GM10266 (cell line): ENCODE measurements around the gene FOXQ1.

ENCODE experiments used
- DNase-seq: peaks from one replicate; pipeline ENCODE4 v3.0.0; 2012; ENCODE audit errors: extremely low spot score
- CTCF ChIP-seq: IDR thresholded peaks from 2 replicates; pipeline ENCODE4 v1.5.1; 2012; ENCODE audit warnings: mild to moderate bottlenecking, low read depth; ENCODE audit not compliant: control insufficient read depth, insufficient read depth; ENCODE audit errors: missing control alignments

Gene FOXQ1

GRCh38 chr6:1328129-1328800, 16.4 kb downstream of the FOXQ1 start:
- no peak for DNase-seq
- TF ChIP-seq CTCF, result no peak

GRCh38 chr6:1329708-1330107, 17.8 kb downstream of the FOXQ1 start:
- TF ChIP-seq CTCF, result no peak
- no peak for DNase-seq

GRCh38 chr6:1334684-1335083, 22.8 kb downstream of the FOXQ1 start:
- TF ChIP-seq CTCF, result no peak
- DNase-seq, result no peak

GRCh38 chr6:1335367-1336037, 23.6 kb downstream of the FOXQ1 start:
- no peak for DNase-seq
- TF ChIP-seq CTCF, result no peak

GRCh38 chr6:1336246-1336843, 24.4 kb downstream of the FOXQ1 start:
- TF ChIP-seq CTCF, result no peak
- DNase-seq, result no peak

GRCh38 chr6:1337791-1338190, 25.9 kb downstream of the FOXQ1 start:
- no peak for TF ChIP-seq CTCF
- no peak for DNase-seq

- DNase-seq, result no peak
- no peak for TF ChIP-seq CTCF
Measured at GRCh38 chr6:1346101-1346500, 34.2 kb downstream of the FOXQ1 start.
